Measurements from ENCODE around the gene RNF8.

DNA sequence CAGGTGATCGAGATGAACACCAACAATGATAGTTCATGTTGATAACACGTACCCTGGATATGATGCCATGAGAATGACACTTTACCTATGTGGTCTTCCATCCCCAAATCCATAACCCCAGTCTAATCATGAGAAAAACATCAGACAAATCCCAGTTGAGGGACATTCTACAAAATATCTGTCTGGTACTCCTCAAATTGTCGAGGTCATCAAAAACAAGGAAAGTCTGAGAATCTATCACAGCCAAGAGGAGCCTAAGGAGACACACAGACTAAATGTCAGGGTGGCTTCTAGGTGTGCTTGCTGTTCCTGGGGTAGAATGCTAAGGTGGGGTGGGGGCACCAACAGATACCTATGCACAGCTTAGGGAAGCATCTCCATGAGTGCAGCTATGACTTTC, 2.8 kb upstream of the RNF8 start:
- TF ChIP-seq RCOR1 (IDR thresholded peaks at IDR 0.05; ENCODE audit: insufficient replicate concordance, low read length) (no peak), POLR2A (IDR thresholded peaks at IDR 0.05; ENCODE audit: low read depth, low read length) (no peak), MAZ (IDR thresholded peaks at IDR 0.05; ENCODE audit: borderline replicate concordance, low read depth, low read length) (no peak), RFX5 (IDR thresholded peaks at IDR 0.05; ENCODE audit: low read depth, low read length) (no peak)
- TF ChIP-seq, protein P1, sequence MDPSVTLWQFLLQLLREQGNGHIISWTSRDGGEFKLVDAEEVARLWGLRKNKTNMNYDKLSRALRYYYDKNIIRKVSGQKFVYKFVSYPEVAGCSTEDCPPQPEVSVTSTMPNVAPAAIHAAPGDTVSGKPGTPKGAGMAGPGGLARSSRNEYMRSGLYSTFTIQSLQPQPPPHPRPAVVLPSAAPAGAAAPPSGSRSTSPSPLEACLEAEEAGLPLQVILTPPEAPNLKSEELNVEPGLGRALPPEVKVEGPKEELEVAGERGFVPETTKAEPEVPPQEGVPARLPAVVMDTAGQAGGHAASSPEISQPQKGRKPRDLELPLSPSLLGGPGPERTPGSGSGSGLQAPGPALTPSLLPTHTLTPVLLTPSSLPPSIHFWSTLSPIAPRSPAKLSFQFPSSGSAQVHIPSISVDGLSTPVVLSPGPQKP (IDR thresholded peaks at IDR 0.05; ENCODE audit: borderline replicate concordance, low read depth, low read length), result no peak

Measured in IMR-90 (cell line).